GM10266 (cell line): ENCODE measurements around the gene CASP8AP2.

Experiments used
- DNase-seq: peaks from one replicate; pipeline ENCODE4 v3.0.0; 2012; ENCODE audit errors: extremely low spot score
- CTCF ChIP-seq: IDR thresholded peaks from 2 replicates; pipeline ENCODE4 v1.5.1; 2012; ENCODE audit warnings: mild to moderate bottlenecking, low read depth; ENCODE audit not compliant: control insufficient read depth, insufficient read depth; ENCODE audit errors: missing control alignments

CASP8AP2 gene

DNA sequence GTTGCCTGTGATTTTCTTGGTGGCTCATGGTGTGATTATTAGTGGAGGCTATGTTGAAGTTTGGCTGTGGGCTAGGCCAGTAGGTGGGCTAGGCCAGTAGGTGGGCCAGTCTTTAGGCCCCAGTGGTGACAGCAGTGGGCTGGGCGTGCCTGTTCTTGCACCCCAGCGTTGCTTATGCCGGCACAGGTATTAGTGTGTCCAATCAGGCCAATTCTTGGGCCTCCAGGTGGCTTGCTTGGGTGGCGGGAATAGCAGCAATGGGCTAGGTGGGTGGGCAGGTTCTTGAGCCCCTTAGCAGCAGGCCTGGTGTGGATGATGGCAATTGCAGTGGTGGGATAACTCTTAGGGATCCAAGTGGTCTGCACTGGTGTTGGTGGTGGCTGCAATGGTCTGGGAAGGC is 87.5 kb downstream of the CASP8AP2 start:
- no peak for DNase-seq
- TF ChIP-seq CTCF, result no peak

DNA sequence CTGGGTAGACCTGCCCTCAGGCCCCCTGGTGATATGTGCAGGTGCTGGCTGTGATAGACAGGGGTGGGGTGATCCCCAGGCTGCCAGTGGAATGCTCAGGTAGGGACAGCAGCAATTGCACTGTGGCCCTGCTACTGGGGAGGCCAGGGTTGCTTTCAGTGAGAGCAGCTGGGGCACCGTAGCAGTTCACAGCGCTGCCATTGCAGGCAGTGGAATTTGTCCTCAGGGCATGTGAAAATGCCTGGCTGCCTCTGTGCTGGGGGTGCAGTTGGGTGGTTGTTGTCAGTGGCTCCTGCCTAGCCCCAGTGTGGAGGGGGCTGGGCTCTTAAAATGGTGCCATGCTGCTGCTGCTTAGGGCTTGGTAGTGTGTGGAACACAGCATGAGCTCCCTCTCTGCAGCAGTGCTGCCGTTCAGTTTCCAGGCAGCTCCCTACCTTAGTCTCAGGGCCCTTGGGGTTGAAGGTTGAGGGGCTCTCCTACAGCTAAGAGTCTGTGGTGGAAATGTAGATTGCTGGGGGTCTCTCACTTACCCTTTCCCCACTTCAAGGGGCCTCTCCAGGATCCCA is 88.2 kb downstream of the CASP8AP2 start:
- no peak for DNase-seq
- no peak for TF ChIP-seq CTCF
